GM19240 (cell line): ENCODE data around the gene DEPDC7.

Experiments used
- DNase-seq: peaks from one replicate; pipeline ENCODE4 v3.0.0; 2011; ENCODE audit warnings: low spot score; ENCODE audit not compliant: insufficient read length

Gene DEPDC7

DNA sequence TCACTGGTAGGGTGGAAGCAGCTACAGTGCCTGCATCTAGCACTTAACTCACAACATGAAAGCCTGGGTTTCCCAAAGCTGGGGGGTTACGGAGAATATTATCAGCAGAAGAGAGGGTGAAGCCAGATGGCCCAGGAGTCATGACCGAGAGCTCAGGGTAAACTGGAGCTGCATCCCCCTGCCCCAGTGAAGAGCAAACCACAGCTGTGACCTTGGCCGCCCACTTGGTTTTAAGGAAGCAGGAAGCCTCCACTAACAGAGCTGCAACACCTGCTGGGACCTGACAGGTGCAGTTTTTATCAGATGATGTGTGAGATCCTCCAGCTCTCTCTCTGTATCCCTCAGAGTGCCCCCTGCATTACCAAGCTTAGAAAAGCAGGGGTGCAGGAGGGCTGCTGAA is 44.6 kb downstream of the DEPDC7 start:
- no peak for DNase-seq

DNA sequence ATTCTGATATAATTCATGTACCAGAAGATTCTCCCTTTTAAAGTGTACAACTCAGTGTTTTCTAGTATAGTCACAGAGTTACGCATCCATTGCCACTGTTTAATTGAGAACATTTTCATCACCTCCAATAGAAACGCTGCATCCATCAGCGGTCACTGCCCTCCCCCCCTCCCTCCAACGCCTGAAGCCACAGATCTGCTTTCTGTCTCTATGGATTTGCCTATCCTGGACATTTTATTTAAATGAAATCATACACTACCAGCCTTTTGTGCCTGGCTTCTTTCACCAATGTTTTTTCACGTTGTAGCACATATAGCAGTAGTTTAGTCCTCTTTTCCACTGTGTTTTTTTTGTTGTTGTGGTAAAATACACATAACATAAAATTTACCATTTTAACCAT is 46.5 kb downstream of the DEPDC7 start:
- DNase-seq = no peak

GRCh38 chr11:33063326-33063881 is 47.7 kb downstream of the DEPDC7 start:
- no peak for DNase-seq

DNA sequence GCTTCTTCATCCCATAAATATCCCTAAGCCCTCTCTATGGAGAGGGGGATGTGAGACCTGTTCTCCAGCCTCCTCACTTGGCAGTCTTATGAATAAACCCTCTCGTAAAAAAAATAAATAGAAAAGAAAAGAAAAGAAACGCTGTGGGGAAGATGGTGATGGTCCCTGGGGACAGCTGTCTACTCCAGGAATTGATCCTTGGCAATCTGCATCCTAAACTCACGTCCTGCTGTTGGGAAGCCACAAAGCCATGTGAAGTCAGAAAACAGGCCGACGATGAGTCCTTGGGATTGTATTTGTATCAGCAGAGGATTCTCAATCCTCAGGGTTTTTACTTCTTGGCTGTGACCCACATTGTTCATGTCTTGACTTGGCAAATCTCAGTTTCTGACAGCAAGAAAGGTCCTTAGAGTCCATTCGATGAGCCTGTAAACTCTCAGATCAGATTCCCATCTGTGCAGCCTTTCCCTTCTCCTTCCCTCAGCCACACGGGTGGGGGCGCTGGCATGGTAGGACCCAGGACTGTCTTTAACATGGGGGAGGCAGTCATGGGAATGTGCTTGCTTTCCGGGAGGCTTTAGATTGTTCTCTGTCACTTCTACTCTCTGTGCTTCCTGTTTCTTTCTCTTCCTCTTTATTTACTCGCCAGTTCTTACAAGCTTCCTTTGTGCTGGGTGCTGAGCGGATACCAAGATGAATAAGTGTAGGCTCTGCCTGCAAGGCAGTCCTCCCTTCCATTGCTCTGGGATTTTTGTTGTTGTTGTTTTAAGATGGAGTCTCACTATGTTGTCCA is 48.6 kb downstream of the DEPDC7 start:
- no peak for DNase-seq

DNA sequence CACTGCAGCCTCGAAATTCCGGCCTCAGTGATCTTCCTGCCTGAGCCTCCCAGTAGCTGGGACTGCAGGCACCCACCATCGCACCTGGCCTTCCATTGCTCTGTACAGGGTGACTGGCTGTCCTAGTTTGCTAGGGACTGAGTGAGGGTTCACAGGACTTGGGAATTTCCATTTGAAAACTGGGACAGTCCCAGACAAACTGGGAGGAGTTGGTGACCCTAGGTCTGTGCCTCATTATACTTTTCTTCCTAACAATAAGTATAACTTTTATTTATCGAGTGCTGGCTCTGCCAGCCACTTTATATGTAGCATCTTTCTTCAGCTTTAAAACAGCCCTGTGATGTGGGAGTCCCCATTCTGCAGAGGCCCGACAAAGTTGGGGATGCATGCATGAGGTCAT is 49.2 kb downstream of the DEPDC7 start:
- DNase-seq = no peak

DNA sequence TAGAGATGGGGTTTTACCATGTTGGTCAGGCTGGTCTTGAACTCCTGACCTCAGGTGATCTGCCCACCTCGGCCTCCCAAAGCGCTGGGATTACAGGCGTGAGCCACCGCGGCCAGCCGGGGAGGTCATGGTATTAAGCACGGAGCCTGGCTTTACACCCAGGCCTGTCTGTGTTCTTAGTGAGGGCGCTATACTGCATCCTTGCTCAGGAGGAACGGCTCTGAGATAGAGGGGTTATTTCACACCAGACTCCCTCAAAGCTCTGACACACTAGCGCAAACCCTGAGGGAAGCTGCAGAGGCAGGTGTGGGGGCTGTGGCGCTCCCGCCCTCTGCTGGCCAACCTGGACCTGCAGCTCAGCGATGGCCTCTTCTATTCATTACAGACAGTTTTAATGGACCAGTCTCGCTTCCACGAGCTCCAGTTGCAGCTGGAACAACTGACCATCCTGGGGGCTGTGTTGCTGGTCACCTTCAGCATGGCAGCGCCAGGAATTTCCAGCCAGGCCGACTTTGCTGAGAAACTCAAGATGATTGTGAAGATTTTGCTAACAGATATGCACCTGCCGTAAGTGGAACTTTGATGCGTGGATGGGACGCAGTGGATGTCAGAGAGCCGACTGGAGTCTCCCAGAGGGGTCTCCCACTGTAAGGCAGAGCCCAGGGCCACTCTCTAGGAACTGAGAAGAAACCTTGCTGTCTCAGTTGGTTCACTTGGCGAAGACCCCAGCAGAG is 49.9 kb downstream of the DEPDC7 start:
- DNase-seq = no peak

DNA sequence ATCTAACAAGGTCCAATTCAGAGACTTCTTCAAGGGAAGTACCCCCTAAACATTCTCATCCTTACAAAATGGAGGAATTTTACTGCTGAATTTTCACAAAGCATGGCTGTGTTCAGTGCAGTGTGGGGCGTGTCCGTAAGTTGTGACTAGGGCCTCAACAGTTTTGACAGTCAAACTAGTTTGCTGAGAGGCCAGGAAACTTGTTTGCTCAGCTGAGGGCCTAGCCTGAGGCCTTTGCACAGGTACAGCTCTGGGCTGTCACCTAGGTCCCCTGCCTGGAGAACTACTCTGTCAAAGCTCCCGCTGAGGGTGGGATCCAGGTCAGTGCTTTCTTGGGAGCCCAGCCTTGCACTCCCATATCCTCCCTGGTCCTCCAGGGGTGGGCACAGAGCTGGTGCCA is 51.6 kb downstream of the DEPDC7 start:
- no peak for DNase-seq

GRCh38 chr11:33068611-33069340 is 53.1 kb downstream of the DEPDC7 start:
- no peak for DNase-seq

DNA sequence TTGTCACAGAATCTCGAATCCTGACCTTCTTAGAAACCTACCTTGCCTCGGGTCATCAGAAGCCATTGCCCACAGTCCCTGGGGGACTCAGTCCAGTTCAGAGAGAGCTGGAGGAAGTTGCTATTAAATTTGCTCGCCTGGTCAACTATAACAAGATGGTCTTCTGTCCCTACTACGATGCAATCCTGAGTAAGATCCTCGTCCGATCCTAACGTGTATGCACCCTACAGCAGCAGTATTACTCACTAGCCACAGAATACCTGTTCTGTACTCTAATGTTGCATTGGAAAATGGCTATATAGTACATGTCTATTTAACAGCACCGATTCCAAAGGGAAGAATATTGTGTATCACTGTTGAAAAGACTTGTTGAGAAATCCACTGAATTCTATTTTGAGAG is 56.8 kb downstream of the DEPDC7 start:
- DNase-seq = no peak
